ENCODE results near the gene PPT1. TPM values are rescaled to one million over a fixed set of nuclear protein-coding genes. Genes with fewer than 3 reads are reported as not detected.

PPT1 gene
- total and polyA plus RNA-seq, 2 of the 8 experiments (the other 6 are each of a cell fraction or from before 2014, with no cell fraction given): 77.1 to 150 TPM

GRCh38 chr1:40140211-40140973 lies 43.3 kb upstream of the PPT1 start:
- no peak overlapping the region for H2AK5ac ChIP-seq (ENCODE audit: low read depth, low read length)
- no peak overlapping the region for H3K18ac ChIP-seq (ENCODE audit: extremely low read depth, low read length)
- peaks cover 0 to 2% (median 0%) of the 10 kb centered on the region in 4 experiments; a peak in 3 of 7 replicates for H3K27me3 ChIP-seq (replicated peaks in 1 of 4; ENCODE audit: control insufficient read depth in 3 of 4, extremely low read depth in 1 of 4, insufficient read depth in 3 of 4, low read length in 3 of 4)
- FAIRE-seq (no peak), DNase-seq (ENCODE audit: low read depth in 1 of 2, low spot score in 2 of 2) (no peak)
- no peak overlapping the region for H3K9ac ChIP-seq (replicated peaks in 1 of 4; ENCODE audit: extremely low read depth in 1 of 4, low read depth in 3 of 4, low read length in 3 of 4)
- H2BK5ac ChIP-seq (ENCODE audit: low read depth, low read length): no peak overlapping the region
- no peak overlapping the region for H3K56ac ChIP-seq (replicated peaks; ENCODE audit: insufficient read length, low read depth, low read length)
- H3K27ac ChIP-seq (ENCODE audit: low read depth, low read length): no peak overlapping the region
- H4K91ac ChIP-seq (replicated peaks; ENCODE audit: insufficient read length, low read length): no peak overlapping the region
- H3K4me2 ChIP-seq (ENCODE audit: insufficient read depth in 1 of 2, low read depth in 2 of 2, low read length in 2 of 2): no peak overlapping the region
- H2BK15ac ChIP-seq (ENCODE audit: low read length): no peak overlapping the region
- H3K36me3 ChIP-seq (ENCODE audit: control insufficient read depth in 2 of 4, insufficient read depth in 4 of 4, low read length in 3 of 4): no peaks in the 10 kb centered on the region
- no peak overlapping the region for H3K4me3 ChIP-seq (ENCODE audit: extremely low read depth in 1 of 4, insufficient read depth in 2 of 4, low read depth in 3 of 4, low read length in 4 of 4)
- H2BK20ac ChIP-seq (ENCODE audit: low read length): no peak overlapping the region
- POLR2A ChIA-PET (ENCODE audit: partially characterized antibody): no interaction called here
- CTCF ChIA-PET (ENCODE audit: partially characterized antibody): interaction anchor here (0.6 to 7.7 kb wide), 6 partner anchors 11 to 947 kb away, joined by 3 to 73 read pairs (median 4); no protein-coding TSS in a partner anchor
- H3K14ac ChIP-seq (ENCODE audit: insufficient read length): no peak overlapping the region
- H3K4ac ChIP-seq (replicated peaks; ENCODE audit: insufficient read length, low read depth, low read length): no peak overlapping the region
- no peaks in the 10 kb centered on the region for H3K79me1 ChIP-seq (ENCODE audit: low read depth, low read length)
- H2AFZ ChIP-seq (ENCODE audit: low read length): no peak overlapping the region
- peaks cover 0 to 2% (median 0%) of the 10 kb centered on the region in 4 experiments; a peak in 1 of 7 replicates for H3K4me1 ChIP-seq (replicated peaks in 1 of 4; ENCODE audit: control insufficient read depth in 3 of 4, insufficient read depth in 4 of 4, low read length in 3 of 4)
- H3K9me3 ChIP-seq (ENCODE audit: insufficient read depth in 2 of 2, low read depth in 1 of 2, low read length in 1 of 2): no peaks in the 10 kb centered on the region
- WGBS, 2 experiments (ENCODE audit: extremely low coverage in 1 of 2, insufficient coverage in 1 of 2, insufficient read length in 1 of 2, insufficient replicate concordance in 2 of 2, low coverage in 1 of 2, low lambda C conversion rate in 2 of 2, missing lambda C conversion rate in 1 of 2): 89% methylated on average over 7 of the region's 7 CpGs; no CpG with 5 or more reads in 1 of the 2 experiments
- H3K79me2 ChIP-seq (ENCODE audit: control insufficient read depth in 1 of 2, insufficient read depth in 2 of 2, low read length in 2 of 2): no peaks in the 10 kb centered on the region
- H2BK120ac ChIP-seq (replicated peaks; ENCODE audit: low read depth, low read length): no peak overlapping the region
- no peaks in the 10 kb centered on the region; the same call in 1 of the 2 replicates for H3K23me2 ChIP-seq (ENCODE audit: low read depth, low read length)
- H4K8ac ChIP-seq (ENCODE audit: extremely low read depth, insufficient read depth, low read length): no peak overlapping the region
- H4K5ac ChIP-seq (ENCODE audit: insufficient read length, low read depth, low read length): no peak overlapping the region
- H3K23ac ChIP-seq (ENCODE audit: insufficient read length): no peak overlapping the region
- peaks cover 0 to 1% of the 10 kb centered on the region in 2 experiments for H4K20me1 ChIP-seq (replicated peaks in 1 of 2; ENCODE audit: control insufficient read depth in 1 of 2, insufficient read depth in 2 of 2, low read length in 2 of 2)
- no peak overlapping the region for H2BK12ac ChIP-seq (ENCODE audit: low read depth, low read length)
- TF ChIP-seq RAD21 (IDR thresholded peaks at IDR 0.05 in 1 of 2, conservative IDR thresholded peaks at IDR 0.05 in 1 of 2; ENCODE audit: low read depth in 2 of 2, low read length in 2 of 2): no peak
- no peak for TF ChIP-seq GABPA (IDR thresholded peaks at IDR 0.05; ENCODE audit: borderline replicate concordance, insufficient read depth, low read length)
- TF ChIP-seq TBP (IDR thresholded peaks at IDR 0.05; ENCODE audit: low read depth, low read length): no peak
- TF ChIP-seq RXRA (IDR thresholded peaks at IDR 0.05; ENCODE audit: insufficient read depth, low read depth, low read length): no peak
- TF ChIP-seq GTF2F1 (IDR thresholded peaks at IDR 0.05; ENCODE audit: borderline replicate concordance, low read depth, low read length): no peak
- no peak for TF ChIP-seq YY1 (IDR thresholded peaks at IDR 0.05; ENCODE audit: low read depth, low read length)
- TF ChIP-seq BRCA1 (IDR thresholded peaks at IDR 0.05; ENCODE audit: low read depth, low read length): no peak
- TF ChIP-seq EZH2 (IDR thresholded peaks at IDR 0.05; ENCODE audit: low read depth, low read length, severe bottlenecking): no peak
- no peak for TF ChIP-seq JUND (IDR thresholded peaks at IDR 0.05; ENCODE audit: low read length)
- no peak for TF ChIP-seq JUN (IDR thresholded peaks at IDR 0.05; ENCODE audit: low read depth, low read length)
- no peak for TF ChIP-seq SP2 (IDR thresholded peaks at IDR 0.05; ENCODE audit: low read length)
- no peak for TF ChIP-seq ASH2L (IDR thresholded peaks at IDR 0.05; ENCODE audit: low read length)
- no peak for TF ChIP-seq TCF12 (IDR thresholded peaks at IDR 0.05; ENCODE audit: low read depth, low read length)
- TF ChIP-seq SP1 (IDR thresholded peaks at IDR 0.05; ENCODE audit: low read depth, low read length): no peak

Data from H1 (cell line).